GM21737 (cell line): Measurements from ENCODE around the gene BPHL.
"Not testable (repeated sequence)": the region's sequence is repeated elsewhere in the genome, so short reads cannot be mapped to it uniquely, and the experiment has no call there.

ENCODE experiments used
- ATAC-seq: cut with Tn5 transposase; IDR thresholded peaks from one replicate; pipeline ENCODE4 v1.9.1; 2021; ENCODE audit warnings: mild to moderate bottlenecking, moderate library complexity; ENCODE audit not compliant: unreplicated experiment

The BPHL gene

DNA sequence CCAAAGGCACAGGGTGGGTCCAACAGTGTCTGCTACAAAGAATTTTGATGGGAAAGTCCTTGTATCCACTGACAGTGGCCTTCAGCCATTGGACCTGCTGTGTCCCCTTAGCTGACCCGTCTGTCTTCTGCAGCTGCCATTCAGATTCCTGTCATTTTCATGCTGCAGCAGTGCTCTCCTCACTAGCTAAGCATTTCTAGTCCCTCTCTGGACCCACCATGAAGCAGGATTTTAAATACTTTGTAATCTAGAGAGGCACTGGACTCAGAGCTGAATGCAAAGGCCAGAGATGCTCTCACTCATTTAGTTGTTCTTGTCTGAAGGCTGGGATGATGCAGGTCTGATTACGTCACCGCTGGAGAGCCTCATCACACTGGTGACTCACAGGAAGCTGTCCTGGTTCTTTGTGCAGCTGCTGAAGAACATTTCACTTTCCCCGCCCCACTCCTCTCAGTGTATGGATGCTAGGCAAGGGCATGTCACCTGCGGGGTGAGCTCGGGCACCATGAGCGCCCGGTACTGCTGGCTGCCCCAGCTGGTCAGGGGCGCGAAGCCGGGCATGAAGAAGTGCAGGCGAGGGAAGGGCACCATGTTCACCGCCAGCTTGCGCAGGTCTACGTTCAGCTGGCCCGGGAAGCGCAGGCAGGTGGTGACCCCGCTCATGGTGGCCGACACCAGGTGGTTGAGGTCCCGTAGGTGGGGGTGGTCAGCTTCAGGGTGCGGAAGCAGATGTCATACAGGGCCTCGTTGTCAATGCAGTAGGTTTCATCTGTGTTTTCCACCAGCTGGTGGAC lies 58.2 kb downstream of the BPHL start:
- no peak for ATAC-seq

DNA sequence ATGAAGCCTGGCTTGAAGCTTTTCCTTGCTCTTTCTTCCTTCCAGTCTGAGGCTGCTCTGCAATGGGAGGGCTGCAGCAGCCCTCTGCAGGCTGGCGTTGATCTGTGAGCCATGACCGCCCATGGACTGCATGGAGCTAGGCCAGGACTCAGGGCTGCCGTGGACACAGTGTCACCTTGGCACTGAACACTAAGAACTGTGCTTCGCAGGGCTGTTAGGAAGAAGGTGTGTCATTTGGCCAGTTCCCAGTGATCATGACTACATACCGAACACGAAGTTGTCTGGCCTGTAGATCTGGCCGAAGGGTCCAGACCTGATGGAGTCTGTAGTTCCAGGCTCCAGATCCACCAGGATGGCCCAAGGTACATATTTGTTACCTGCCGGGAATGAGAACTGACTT lies 60.2 kb downstream of the BPHL start:
- ATAC-seq = not testable (repeated sequence)

DNA sequence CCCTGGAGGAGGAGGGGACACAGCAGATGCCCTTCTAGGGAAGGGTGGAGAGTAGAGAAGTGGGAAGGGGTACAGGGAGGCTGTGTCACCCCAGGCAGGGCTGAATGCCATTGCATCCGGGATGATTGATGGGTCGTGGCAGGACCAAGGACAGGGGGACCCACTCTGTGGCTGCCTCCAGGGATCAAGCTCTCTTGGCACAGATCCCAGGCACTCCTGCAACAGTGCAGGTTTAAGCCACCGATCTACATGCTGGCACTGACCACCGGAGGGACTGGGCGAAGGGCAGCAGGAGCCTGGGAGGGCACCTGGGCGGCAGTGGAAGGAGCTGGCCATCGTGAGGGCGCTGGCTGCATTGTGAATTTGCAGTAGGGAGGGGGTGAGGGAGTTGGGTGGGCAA lies 61.4 kb downstream of the BPHL start:
- ATAC-seq = not testable (repeated sequence)

DNA sequence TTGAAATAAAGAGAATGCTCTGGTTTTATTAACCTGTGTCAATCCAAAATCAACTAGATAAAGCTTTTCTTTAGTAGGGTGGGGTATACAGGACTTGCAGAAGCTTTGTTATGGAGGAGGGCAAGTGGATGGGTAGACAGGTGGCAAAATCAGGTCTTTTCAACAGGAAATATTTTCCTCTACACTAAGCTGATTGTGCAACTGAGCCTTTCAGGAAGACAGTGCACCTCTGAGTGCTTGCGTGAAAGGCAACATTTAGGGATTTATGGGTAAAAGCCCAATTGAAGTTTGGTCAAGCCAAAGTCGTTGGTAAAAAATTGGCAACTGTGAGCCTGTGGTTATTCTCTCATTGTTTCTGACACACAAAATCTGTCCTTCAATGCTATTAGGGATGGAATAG lies 62.6 kb downstream of the BPHL start:
- no peak for ATAC-seq

DNA sequence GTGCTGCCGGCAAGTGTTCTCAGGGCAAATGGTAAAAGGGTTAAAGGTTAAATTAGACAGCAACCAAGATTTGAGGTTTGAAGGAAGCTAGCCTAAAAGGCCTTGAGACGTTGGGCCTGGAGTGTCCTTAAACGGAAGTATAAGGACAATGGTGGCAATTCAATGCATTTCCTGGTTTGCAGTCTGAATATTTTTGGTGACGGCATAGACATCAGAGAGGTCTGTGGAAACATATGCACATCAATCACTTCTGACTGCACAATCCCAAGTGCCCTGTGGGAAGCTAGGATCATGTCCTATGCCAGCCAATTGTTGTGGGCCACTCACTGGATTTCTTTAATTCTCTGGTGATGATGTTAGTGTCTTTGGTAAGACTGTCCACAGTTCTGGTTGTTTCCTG lies 64.6 kb downstream of the BPHL start:
- ATAC-seq = no peak

DNA sequence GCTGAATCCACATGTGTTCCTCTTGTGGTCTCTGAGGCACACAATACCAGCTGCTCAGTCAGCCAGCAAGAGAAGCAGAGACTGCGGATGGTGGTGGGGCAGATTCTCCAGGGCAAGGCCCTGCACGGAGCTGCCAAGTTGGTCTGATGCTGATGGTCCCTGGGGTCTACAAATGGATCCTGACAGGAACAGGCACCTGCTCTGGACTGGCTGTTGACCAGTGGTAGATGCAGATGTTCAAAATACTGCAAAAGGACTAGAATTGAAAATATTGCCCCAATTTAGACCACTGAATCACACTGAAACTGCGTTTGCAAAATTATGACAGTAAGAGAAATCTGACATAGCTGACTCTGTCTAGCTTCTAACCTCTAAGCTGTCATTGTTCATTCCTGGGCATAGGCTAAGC lies 68.5 kb downstream of the BPHL start:
- ATAC-seq = no peak

DNA sequence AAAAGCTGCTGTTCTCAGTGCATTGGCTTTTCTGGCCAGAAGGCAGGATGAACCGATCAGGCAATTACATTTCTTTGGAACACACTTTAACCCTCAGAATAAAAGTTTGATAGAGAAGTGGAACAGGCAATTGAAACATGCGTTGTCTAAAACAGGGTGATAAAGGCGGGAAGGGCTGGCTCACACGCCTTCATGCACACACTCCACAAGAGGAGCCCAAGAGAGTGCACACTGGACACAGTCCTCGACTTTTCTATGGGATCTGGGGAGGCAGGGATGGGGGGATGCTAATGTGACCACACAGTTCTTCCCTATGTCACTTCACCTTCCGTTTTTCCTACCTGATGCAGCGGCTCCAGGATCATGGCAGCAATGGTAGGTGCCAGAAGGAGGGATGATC lies 69.8 kb downstream of the BPHL start:
- ATAC-seq = no peak

DNA sequence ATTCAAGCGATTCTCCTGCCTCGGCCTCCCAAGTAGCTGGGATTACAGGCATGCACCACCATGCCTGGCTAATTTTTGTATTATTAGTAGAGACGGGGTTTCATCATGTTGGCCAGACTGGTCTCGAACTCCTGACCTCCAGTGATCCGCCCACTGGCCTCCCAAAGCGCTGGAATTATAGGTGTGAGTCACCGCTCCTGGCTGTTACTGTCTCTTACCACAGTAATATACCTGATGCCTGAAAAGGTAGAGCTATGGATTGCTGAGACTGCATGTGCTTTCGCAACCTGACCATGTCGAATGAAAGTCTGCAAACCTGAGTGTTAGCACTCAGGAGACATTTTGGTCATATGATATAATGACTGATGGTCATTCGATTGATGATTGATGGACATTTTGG lies 70.7 kb downstream of the BPHL start:
- not testable (repeated sequence) for ATAC-seq

DNA sequence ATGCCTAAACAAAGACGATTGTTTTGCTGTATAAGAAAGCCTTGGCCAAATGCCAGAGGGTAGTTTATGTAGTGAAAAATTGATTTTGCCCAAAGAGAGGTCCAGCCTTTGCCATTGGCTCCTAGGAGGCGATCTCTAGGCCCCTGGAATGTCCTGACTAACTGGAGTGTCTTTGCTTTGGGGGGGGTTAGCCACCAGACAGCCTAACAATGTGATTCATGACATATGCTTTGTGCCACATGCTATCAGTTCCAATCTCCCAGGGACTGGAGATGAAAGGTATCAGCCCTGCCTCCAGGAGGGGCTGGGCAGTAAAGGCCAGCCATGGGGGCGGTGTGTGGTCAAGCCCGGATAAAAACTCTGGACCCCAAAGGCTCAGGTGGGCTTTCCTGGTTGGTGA lies 71.5 kb downstream of the BPHL start:
- no peak for ATAC-seq

DNA sequence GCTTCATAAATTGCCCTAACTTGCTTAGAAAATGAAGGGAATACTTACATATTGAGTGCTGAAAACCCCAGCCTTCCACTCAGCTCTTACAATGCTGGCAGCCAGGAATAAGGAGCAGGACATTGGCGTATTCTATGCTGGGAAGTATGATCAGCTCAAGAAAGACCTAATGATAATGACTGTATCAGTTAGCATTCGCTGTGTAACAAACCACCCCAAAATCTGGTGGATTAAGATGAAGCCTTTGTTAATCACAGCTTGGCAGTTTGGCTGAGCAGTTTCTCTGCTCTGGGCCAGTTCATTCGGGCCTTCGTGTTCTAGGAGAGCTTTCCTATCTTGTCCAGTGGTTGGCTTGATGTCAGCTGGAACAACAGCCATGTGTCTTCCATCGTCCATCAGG lies 72.3 kb downstream of the BPHL start:
- no peak for ATAC-seq

DNA sequence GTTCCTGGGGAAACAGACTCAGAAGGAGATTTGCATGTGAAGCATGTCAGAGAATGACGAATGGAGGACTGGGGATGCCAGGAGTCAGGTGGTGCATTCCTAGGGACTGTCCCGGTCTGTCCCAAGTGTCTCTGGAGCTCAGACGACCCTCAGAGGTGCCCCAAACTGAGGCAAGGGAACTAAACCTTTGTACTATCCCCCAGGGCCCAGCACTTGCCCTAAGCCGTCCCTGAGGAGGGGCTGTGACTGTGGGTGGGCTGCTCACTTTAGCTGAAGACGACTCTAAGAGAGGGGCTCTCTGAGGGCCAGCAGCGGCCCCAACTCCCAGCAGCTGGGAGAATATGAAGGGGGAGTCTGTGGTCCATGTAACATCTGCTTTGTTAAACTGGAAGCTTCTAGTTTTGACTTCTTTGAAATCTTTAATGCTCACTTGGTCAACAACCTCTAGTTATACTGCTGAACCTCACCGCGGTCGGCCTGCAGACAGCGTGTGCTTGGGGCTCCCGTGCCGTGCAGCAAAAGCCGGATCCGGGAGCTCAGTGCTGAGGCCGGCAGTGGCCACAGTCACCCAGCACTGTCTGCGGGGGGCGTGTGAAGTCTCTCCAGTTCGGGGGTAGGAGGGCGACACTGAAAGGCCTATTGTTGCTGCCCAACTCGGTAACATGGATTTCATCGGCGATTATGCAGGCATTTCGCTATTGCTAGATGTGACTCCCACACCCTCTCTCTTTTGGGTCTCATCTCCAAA lies 74.8 kb downstream of the BPHL start:
- ATAC-seq = no peak

DNA sequence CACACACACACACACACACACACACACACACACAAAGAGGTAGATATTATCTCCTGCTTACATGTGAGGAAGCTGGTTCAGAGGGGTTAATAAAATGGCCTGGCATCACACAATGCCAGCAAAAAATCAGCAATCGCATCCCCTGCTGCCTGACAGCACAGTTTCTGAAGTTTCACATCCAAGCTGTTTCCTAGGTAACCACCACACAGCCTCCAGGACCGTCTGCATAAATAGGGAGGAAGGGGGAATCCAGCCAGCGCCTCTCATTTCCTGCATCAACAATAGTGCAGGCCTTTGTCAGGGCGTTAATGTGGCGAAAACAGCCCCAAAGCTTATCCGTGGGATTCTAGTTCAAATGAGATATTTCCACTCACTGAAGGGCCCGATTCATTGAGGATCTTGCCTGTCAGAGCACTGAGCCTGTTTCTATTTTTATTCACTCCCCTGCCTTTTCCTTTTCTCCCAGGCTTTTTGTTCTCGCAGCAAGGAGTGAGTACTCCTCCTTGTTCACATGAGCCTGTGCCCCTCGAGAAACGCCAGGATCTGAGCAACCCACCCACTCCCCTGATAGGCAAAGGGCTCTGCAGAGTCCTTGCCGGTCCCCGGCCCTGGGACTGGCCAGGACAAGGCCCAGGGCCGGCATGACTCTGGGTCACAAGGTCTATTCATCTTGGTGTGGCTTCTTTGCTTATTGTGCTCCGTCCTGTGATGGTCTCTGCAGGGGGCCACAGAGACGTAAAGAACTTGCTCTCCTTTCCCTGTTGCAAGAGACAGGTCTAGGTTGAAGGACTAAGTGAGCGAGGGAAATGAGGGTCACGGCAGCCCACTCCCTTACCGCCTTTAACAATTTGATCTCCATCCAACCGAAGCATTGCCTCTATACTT lies 76.3 kb downstream of the BPHL start:
- no peak for ATAC-seq

DNA sequence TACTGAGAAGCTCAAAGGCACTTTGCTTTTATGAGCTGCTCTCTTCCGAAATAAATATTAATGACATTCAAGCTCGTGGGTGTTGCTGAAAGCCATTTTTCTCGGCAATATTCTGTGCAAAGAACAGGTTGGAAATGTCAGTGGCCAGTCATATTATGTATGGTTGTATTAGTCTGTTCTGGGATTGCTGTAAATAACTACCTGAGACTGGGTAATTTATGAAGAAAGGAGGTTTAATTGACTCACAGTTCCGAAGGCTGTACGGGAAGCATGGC lies 76.8 kb downstream of the BPHL start:
- ATAC-seq = no peak

DNA sequence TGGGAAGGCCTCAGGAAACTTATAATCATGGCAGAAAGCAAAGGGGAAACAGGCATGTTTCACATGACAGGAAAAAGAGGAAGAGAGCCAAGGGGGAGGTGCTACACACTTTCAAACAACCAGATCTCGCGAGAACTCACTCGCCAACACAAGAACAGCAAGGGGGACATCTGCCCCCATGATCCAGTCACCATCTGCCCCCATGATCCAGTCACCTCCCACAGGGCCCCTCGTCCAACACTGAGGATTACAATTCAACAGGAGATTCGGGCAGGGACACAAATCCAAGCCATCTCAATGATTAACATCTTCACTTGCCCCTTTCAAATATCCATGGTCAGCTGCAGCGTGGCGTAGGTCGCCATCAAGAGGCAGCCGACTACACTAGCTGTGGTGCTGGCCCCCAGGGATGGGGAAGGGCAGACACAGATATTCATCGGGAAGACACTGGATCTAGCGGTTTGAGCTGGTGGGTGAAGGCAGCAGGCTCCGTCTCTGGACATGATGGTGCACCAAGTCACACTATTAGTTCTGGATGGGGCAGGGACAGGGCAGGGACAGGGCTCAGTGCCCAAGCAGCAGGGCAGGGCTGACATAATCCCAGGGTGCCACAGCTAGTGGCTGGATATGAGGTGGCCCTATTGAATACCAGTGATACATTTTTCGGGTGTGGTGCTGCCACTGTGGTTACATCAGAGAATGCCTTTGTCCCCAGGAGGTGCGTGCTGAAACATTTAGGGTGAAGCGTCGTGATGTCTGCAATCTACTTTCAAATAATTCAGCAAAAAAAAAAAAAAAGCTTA lies 77.4 kb downstream of the BPHL start:
- ATAC-seq = no peak

DNA sequence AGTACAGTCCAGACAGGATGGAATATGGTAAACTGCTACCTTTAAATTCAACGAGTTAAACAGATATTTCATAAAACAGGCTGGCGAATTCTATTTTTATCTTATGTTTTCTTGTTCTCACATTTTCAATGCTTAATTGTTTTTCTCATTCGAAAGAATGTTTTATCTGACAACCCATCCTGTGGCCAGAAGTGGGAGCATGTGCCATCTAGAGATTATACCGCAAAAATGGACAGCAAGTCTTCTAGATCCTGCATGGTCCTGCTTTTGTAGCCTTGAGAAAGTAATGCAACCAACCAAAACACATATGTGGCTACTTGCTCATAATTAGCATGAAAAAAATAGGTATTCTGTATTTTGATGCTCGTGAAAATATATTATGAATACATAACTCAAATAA lies 78.3 kb downstream of the BPHL start:
- no peak for ATAC-seq

DNA sequence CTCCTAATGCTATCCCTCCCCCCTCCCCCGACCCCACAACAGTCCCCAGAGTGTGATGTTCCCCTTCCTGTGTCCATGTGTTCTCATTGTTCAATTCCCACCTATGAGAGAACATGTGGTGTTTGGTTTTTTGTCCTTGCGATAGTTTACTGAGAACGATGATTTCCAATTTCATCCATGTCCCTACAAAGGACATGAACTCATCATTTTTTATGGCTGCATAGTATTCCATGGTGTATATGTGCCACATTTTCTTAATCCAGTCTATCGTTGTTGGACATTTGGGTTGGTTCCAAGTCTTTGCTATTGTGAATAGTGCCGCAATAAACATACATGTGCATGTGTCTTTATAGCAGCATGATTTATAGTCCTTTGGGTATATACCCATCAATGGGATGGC lies 79.2 kb downstream of the BPHL start:
- not testable (repeated sequence) for ATAC-seq

DNA sequence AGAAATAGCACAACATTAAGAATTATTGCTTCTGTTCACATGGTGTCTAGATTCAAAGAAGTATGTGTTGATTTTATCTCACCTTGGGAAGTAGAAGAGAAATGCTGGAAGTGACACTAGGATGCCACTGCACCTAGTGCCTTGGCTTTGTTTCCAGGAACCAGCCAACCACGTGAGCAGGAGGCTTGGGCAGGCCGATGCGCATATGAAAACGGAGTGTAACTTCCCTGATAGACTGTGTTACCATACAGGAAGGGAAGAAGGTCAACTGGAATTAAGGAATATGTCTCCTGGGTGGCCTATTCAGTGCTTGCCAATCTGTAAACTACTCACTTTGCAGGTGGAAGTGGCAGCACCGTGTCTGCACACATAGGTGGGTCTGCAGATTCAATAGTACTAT lies 80.9 kb downstream of the BPHL start:
- ATAC-seq = no peak

DNA sequence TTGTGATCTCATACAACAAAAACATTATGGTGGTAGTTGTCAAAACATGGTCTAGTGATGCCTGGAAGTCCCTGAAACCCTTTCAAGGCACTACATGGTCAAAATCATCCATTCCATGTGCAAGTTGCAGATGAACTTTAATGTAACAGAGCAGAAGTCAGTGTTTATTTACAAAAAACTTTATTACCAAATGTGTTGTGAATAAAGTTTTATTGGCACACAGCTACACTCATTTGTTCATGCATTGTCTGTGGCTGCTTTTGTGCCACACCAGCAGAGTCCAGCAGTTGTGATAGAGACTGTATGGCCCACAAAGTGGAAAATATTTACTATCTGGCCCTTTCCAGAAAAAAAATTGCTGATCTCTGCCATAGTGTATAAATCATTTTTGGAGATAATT lies 82.2 kb downstream of the BPHL start:
- no peak for ATAC-seq

DNA sequence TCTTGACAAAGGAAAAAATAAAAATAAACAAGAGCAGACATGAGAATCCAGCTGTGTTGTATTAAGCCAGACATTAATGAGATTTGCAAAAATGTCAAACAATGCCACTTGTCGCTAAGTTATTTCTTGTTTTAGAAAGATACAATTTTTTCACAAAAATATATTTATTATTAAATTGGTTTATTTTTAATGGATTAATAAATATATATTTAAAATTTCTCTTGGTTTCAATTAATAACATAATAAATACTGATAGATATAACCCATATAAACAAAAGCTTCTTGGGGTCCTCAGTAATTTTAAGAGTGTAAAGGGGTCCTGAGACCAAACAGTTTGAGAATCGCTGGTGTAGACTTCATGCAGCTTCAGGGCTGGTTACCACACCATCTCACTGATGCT lies 82.9 kb downstream of the BPHL start:
- ATAC-seq = no peak
